ENCODE data around the gene SLC25A17. TPM values are rescaled to one million over a fixed set of nuclear protein-coding genes. Genes with fewer than 3 reads are reported as not detected.

SLC25A17 gene
- total and polyA plus RNA-seq, 2 donors (not counting 1 experiment from before 2014, with no cell fraction given): 12.9 to 28.7 TPM

- no peak for DNase-seq (ENCODE audit: low read depth in 2 of 2)
- Histone ChIP-seq H3K27ac (ENCODE audit: insufficient read depth, low read length) (no peak overlapping the region), H3K4me3 (replicated peaks in 1 of 4; ENCODE audit: control extremely low read depth in 1 of 4, insufficient read depth in 1 of 4, low read depth in 3 of 4, low read length in 4 of 4) (no peak overlapping the region), H3K4me1 (ENCODE audit: control insufficient read depth, extremely low read depth, insufficient read depth, low read length) (no peaks in the 10 kb centered on the region), H2AFZ (ENCODE audit: low read length) (no peak overlapping the region), H3K27me3 (ENCODE audit: control insufficient read depth, insufficient read depth, low read length) (no peaks in the 10 kb centered on the region), H4K20me1 (ENCODE audit: control insufficient read depth, extremely low read depth, insufficient read depth, low read length) (no peaks in the 10 kb centered on the region), H3K79me2 (ENCODE audit: control insufficient read depth, insufficient read depth, low read length) (no peaks in the 10 kb centered on the region), H3K9ac (ENCODE audit: insufficient read depth, low read length) (no peak overlapping the region), H3K9me3 (ENCODE audit: control insufficient read depth, insufficient read depth, low read depth, low read length) (no peaks in the 10 kb centered on the region), H3K4me2 (ENCODE audit: extremely low read depth, insufficient read depth, low read length) (no peak overlapping the region), H3K36me3 (ENCODE audit: control insufficient read depth, insufficient read depth, low read length) (no peaks in the 10 kb centered on the region)
- TF ChIP-seq CTCF (conservative IDR thresholded peaks at IDR 0.05 in 1 of 2, IDR thresholded peaks at IDR 0.05 in 1 of 2; ENCODE audit: low read depth in 1 of 2, low read length in 2 of 2) (no peak), EZH2 (IDR thresholded peaks at IDR 0.05; ENCODE audit: low read length, missing control alignments) (no peak)
These were observed 79.4 kb downstream of the SLC25A17 start for GRCh38 chr22:40739721-40740120.

DNA sequence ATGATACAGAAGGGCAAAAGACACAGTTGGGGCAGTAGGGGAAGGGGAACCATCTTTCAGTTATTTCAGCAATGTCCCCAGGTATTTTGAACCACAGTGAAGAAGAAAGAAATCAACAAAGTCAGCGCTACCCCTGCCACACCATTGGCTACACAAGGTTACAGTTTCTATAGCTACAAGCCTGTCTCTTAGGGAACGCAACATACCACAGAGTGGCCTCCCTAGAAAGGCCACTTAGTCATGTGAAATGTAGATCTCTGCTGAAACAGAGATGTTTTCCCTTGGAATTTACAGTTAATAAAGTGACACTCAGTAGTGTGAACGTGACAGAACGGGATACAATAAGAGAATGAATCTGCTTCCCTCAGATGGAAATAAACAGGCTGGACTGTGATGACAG lies 85.2 kb downstream of the SLC25A17 start:
- TF ChIP-seq CTCF (conservative IDR thresholded peaks at IDR 0.05 in 1 of 2, IDR thresholded peaks at IDR 0.05 in 1 of 2; ENCODE audit: low read depth in 1 of 2, low read length in 2 of 2) (no peak), EZH2 (IDR thresholded peaks at IDR 0.05; ENCODE audit: low read length, missing control alignments) (no peak)

GRCh38 chr22:40732999-40733292 lies 86.2 kb downstream of the SLC25A17 start:
- Histone ChIP-seq H3K27ac (ENCODE audit: insufficient read depth, low read length) (no peak overlapping the region), H3K9me3 (ENCODE audit: control insufficient read depth, insufficient read depth, low read depth, low read length) (no peaks in the 10 kb centered on the region), H2AFZ (ENCODE audit: low read length) (no peak overlapping the region), H3K27me3 (ENCODE audit: control insufficient read depth, insufficient read depth, low read length) (no peaks in the 10 kb centered on the region), H4K20me1 (ENCODE audit: control insufficient read depth, extremely low read depth, insufficient read depth, low read length) (no peaks in the 10 kb centered on the region), H3K4me3 (replicated peaks in 1 of 4; ENCODE audit: control extremely low read depth in 1 of 4, insufficient read depth in 1 of 4, low read depth in 3 of 4, low read length in 4 of 4) (no peak overlapping the region), H3K79me2 (ENCODE audit: control insufficient read depth, insufficient read depth, low read length) (no peaks in the 10 kb centered on the region), H3K4me1 (ENCODE audit: control insufficient read depth, extremely low read depth, insufficient read depth, low read length) (no peaks in the 10 kb centered on the region), H3K36me3 (ENCODE audit: control insufficient read depth, insufficient read depth, low read length) (no peaks in the 10 kb centered on the region), H3K9ac (ENCODE audit: insufficient read depth, low read length) (no peak overlapping the region), H3K4me2 (ENCODE audit: extremely low read depth, insufficient read depth, low read length) (no peak overlapping the region)
- TF ChIP-seq EZH2 (IDR thresholded peaks at IDR 0.05; ENCODE audit: low read length, missing control alignments) (no peak), CTCF (conservative IDR thresholded peaks at IDR 0.05 in 1 of 2, IDR thresholded peaks at IDR 0.05 in 1 of 2; ENCODE audit: low read depth in 1 of 2, low read length in 2 of 2) (no peak)
- no peak for DNase-seq (ENCODE audit: low read depth in 2 of 2)

More for the DNA sequence above, 85.2 kb downstream of the SLC25A17 start:
- Histone ChIP-seq H3K27me3 (ENCODE audit: control insufficient read depth, insufficient read depth, low read length) (no peaks in the 10 kb centered on the region), H3K9me3 (ENCODE audit: control insufficient read depth, insufficient read depth, low read depth, low read length) (no peaks in the 10 kb centered on the region), H3K27ac (ENCODE audit: insufficient read depth, low read length) (no peak overlapping the region), H4K20me1 (ENCODE audit: control insufficient read depth, extremely low read depth, insufficient read depth, low read length) (no peaks in the 10 kb centered on the region), H3K79me2 (ENCODE audit: control insufficient read depth, insufficient read depth, low read length) (no peaks in the 10 kb centered on the region), H3K36me3 (ENCODE audit: control insufficient read depth, insufficient read depth, low read length) (no peaks in the 10 kb centered on the region), H3K4me2 (ENCODE audit: extremely low read depth, insufficient read depth, low read length) (no peak overlapping the region), H2AFZ (ENCODE audit: low read length) (no peak overlapping the region), H3K4me1 (ENCODE audit: control insufficient read depth, extremely low read depth, insufficient read depth, low read length) (no peaks in the 10 kb centered on the region), H3K4me3 (replicated peaks in 1 of 4; ENCODE audit: control extremely low read depth in 1 of 4, insufficient read depth in 1 of 4, low read depth in 3 of 4, low read length in 4 of 4) (no peak overlapping the region), H3K9ac (ENCODE audit: insufficient read depth, low read length) (no peak overlapping the region)
- no peak for DNase-seq (ENCODE audit: low read depth in 2 of 2)

All from fibroblast of lung (primary cell).